ENCODE data around the gene ANKLE2.
A peak's percentile ranks its signal among the peaks of the same experiment; 100 is the strongest.

Gene ANKLE2

DNA sequence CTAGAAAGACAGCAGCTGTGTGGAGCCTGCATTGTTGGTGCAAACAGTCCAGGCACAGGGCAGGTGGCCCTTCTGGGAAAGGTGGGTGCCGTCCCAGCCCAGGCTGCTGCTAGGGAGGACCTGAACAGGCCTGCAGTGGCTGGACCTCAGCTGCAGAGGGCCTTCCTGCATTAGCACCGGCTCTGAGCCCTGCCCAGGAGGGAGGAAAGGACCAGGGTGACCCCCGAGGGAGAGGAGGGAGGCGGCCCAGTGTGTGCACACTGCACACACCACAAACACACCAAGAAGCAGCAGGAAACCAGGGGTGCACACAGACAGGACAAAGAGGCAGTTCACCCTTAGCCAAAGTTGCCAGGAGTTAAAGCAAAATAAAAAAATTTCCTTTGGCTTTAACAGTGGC lies 59.0 kb downstream of the ANKLE2 start:
- Histone ChIP-seq H3K79me2 (ENCODE audit: insufficient read depth, low read length) (peaks cover 13% of the 10 kb centered on the region; the same call in 1 of the 2 replicates), H3K4me2 (ENCODE audit: low read depth, low read length, poor library complexity, severe bottlenecking) (no peak overlapping the region), H3K27ac (ENCODE audit: low read depth, low read length) (no peak overlapping the region), H3K27me3 (ENCODE audit: low read length) (no peaks in the 10 kb centered on the region), H4K20me1 (ENCODE audit: low read depth, low read length) (no peaks in the 10 kb centered on the region), H3K9me2 (replicated peaks; ENCODE audit: insufficient read depth, low read length) (no peaks in the 10 kb centered on the region), H2AFZ (ENCODE audit: low read depth, low read length, severe bottlenecking) (no peak overlapping the region), H3K36me3 (ENCODE audit: low read length) (0 out of 2 replicates have a peak, but pooled peaks cover 2% of the 10 kb centered on the region), H3K9me3 (ENCODE audit: insufficient read depth, low read length) (no peaks in the 10 kb centered on the region), H3K4me3 (ENCODE audit: insufficient read depth, low read length, poor library complexity, severe bottlenecking) (no peak overlapping the region), H3F3A (ENCODE audit: insufficient read depth) (peaks cover 13% of the 10 kb centered on the region), H3K9ac (ENCODE audit: low read length) (no peak overlapping the region)
- no peak for TF ChIP-seq EZH2phosphoT487 (conservative IDR thresholded peaks at IDR 0.05; ENCODE audit: low read length)
- TF ChIP-seq, protein P1, sequence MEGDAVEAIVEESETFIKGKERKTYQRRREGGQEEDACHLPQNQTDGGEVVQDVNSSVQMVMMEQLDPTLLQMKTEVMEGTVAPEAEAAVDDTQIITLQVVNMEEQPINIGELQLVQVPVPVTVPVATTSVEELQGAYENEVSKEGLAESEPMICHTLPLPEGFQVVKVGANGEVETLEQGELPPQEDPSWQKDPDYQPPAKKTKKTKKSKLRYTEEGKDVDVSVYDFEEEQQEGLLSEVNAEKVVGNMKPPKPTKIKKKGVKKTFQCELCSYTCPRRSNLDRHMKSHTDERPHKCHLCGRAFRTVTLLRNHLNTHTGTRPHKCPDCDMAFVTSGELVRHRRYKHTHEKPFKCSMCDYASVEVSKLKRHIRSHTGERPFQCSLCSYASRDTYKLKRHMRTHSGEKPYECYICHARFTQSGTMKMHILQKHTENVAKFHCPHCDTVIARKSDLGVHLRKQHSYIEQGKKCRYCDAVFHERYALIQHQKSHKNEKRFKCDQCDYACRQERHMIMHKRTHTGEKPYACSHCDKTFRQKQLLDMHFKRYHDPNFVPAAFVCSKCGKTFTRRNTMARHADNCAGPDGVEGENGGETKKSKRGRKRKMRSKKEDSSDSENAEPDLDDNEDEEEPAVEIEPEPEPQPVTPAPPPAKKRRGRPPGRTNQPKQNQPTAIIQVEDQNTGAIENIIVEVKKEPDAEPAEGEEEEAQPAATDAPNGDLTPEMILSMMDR (IDR thresholded peaks at IDR 0.05; ENCODE audit: insufficient read depth, low read length, poor library complexity, severe bottlenecking), result no peak

DNA sequence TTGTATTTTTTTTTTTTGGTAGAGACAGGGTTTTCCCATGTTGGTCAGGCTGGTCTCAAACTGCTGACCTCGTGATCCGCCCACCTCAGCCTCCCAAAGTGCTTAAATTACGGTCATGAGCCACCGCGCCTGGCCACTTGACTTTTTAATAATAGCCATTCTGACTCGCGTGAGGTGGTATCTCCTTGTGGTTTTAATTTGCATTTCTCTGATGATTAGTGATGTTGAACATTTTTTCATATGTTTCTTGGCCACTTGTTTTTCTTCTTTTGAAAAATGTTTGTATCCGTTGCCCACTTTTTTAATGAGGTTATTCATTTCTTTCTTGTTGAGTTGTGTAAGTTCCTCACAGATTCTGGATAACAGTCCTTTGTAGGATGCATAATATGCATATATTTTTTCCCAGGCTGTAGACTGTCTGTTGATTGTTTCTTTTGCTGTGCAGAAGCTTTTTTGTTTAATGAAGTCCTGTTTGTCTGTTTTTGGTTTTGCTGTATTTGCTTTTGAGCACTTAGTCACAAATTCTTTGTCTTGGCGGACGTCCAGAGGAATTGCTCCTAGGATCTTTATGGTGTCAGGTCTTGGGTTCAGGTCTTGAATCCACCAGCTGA lies 61.3 kb downstream of the ANKLE2 start:
- Histone ChIP-seq H4K20me1 (ENCODE audit: low read depth, low read length) (no peaks in the 10 kb centered on the region), H3K27ac (ENCODE audit: low read depth, low read length) (peak overlapping the region; percentile 77), H3K79me2 (ENCODE audit: insufficient read depth, low read length) (peaks cover 13% of the 10 kb centered on the region; the same call in 1 of the 2 replicates), H3K9ac (ENCODE audit: low read length) (0 out of 2 replicates have a peak overlapping the region, but pooled peaks have one; percentile 2), H3F3A (ENCODE audit: insufficient read depth) (peaks cover 5% of the 10 kb centered on the region), H3K27me3 (ENCODE audit: low read length) (no peaks in the 10 kb centered on the region), H3K4me2 (ENCODE audit: low read depth, low read length, poor library complexity, severe bottlenecking) (peak overlapping the region; percentile 39), H2AFZ (ENCODE audit: low read depth, low read length, severe bottlenecking) (no peak overlapping the region), H3K9me3 (ENCODE audit: insufficient read depth, low read length) (no peaks in the 10 kb centered on the region), H3K36me3 (ENCODE audit: low read length) (peaks cover 2% of the 10 kb centered on the region; the same call in 1 of the 2 replicates), H3K4me3 (ENCODE audit: insufficient read depth, low read length, poor library complexity, severe bottlenecking) (no peak overlapping the region), H3K9me2 (replicated peaks; ENCODE audit: insufficient read depth, low read length) (no peaks in the 10 kb centered on the region)
- TF ChIP-seq, protein P1 (IDR thresholded peaks at IDR 0.05; ENCODE audit: insufficient read depth, low read length, poor library complexity, severe bottlenecking), result no peak
- TF ChIP-seq EZH2phosphoT487 (conservative IDR thresholded peaks at IDR 0.05; ENCODE audit: low read length), result no peak

DNA sequence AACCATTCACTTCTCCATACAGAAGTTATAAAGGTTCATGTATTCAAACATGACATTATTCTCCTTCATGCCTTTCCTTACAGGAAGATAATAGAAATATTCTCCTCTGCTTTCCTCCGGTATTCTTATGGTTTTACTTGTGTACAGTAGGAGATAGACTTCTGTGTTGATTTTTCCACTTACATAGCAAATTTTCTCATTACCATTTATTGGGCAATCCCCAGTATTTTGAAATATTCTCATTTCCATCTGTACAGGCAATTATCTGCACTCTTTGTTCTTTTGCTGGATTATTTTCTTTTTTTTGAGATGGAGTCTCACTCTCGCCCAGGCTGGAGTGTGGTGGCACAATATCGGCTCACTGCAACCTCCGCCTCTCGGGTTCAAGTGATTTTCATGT lies 63.3 kb downstream of the ANKLE2 start:
- Histone ChIP-seq H3K9me2 (replicated peaks; ENCODE audit: insufficient read depth, low read length) (no peaks in the 10 kb centered on the region), H2AFZ (ENCODE audit: low read depth, low read length, severe bottlenecking) (no peak overlapping the region), H3K4me3 (ENCODE audit: insufficient read depth, low read length, poor library complexity, severe bottlenecking) (no peak overlapping the region), H4K20me1 (ENCODE audit: low read depth, low read length) (no peaks in the 10 kb centered on the region), H3K27me3 (ENCODE audit: low read length) (no peaks in the 10 kb centered on the region), H3K79me2 (ENCODE audit: insufficient read depth, low read length) (peaks cover 13% of the 10 kb centered on the region; the same call in 1 of the 2 replicates), H3K4me2 (ENCODE audit: low read depth, low read length, poor library complexity, severe bottlenecking) (no peak overlapping the region), H3K9ac (ENCODE audit: low read length) (no peak overlapping the region), H3K36me3 (ENCODE audit: low read length) (peaks cover 2% of the 10 kb centered on the region; the same call in 1 of the 2 replicates), H3F3A (ENCODE audit: insufficient read depth) (peaks cover 5% of the 10 kb centered on the region), H3K27ac (ENCODE audit: low read depth, low read length) (no peak overlapping the region), H3K9me3 (ENCODE audit: insufficient read depth, low read length) (no peaks in the 10 kb centered on the region)
- no peak for TF ChIP-seq EZH2phosphoT487 (conservative IDR thresholded peaks at IDR 0.05; ENCODE audit: low read length)
- TF ChIP-seq, protein P1 (IDR thresholded peaks at IDR 0.05; ENCODE audit: insufficient read depth, low read length, poor library complexity, severe bottlenecking), result no peak

Measured in SU-DHL-6 (cell line).